GM19351 (cell line): ENCODE data around the gene NECAB3.
"Not testable (repeated sequence)": the region's sequence is repeated elsewhere in the genome, so short reads cannot be mapped to it uniquely, and the experiment has no call there.

Experiments used
- ATAC-seq: cut with Tn5 transposase; IDR thresholded peaks from one replicate; pipeline ENCODE4 v1.9.1; 2021; ENCODE audit warnings: mild to moderate bottlenecking, moderate library complexity; ENCODE audit not compliant: unreplicated experiment

NECAB3 gene, protein sequence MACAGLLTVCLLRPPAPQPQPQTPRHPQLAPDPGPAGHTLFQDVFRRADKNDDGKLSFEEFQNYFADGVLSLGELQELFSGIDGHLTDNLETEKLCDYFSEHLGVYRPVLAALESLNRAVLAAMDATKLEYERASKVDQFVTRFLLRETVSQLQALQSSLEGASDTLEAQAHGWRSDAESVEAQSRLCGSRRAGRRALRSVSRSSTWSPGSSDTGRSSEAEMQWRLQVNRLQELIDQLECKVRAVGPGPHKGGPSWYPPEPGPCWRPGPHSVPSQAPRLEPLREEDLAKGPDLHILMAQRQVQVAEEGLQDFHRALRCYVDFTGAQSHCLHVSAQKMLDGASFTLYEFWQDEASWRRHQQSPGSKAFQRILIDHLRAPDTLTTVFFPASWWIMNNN

GRCh38 chr20:33674294-33675135 is at the start of gene NECAB3:
Gene NECAB3 (minus strand): TSS chr20:33674428. CDS start chr20:33674352, 76 bp downstream.
- peak; percentile 69 for ATAC-seq

DNA sequence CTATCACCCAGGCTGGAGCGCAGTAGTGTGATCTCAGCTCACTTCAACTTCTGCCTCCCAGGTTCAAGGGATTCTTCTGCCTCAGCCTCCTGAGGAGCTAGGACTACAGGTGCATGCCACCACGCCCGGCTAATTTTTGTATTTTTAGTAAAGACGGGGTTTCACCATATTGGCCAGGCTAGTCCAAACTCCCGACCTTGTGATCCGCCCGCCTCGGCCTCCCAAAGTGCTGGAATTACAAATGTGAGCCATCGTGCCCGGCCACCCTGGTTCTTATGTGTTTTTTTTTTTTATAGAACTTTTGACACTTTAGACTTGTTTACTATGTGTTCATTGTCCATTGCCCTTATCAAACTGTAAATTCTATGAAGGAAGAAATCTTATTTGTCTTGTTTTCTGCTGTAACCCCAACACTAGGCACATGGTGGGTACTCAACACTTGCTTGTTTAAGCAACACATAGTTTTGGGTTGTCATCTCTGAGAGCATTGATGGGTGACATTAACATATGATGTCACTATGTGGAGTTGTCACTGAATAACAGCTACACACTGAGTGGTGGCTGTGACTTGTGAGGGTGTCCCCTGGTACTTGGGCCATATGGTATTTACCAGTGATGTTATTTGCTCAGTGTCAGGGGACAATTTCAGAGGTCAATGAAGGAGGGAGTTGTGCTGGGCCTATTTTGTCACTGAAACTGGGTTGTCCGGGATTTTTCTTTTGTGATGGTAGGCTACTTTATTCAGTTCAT is 47.3 kb upstream of the NECAB3 start:
- no peak for ATAC-seq

DNA sequence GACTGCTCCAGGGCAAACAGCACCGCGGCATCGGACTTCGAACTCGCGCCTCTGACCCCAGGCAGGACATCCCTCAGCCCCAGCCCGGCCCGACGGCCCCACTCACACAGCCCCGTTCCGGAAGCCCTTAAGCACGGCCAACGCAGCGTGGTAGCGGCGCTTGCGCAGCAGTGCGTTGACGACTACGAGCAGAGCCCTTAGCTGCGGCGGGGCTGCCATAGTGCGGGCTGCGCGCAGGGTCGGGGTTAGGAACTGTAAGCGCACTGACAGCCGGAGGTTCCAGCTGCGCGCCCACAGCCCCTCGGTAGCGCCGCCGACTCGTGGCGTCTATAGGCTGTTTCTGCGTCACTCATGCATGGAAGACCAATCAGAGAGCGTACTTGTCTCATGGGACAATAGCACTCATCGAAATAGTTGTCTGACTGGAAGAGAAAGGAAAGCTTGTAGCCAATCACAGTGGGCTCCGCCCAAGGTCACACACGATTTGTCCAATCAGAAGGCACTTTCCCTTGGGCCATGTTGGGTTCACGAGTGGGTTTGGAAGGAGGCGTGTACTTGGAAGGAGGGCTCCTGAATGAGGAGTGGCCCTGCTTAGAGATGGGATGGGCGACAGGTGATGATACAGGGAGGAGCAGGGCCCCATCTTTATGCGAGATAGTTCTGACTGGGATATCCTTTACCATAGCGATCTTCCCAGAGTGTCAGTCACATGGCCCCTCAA is 45.9 kb upstream of the NECAB3 start, which contains the start of gene PXMP4:
PXMP4 (minus strand) TSS at position 322 of the 721 bp plus-strand sequence; CDS start at position 219, 103 bp downstream.
- peak; percentile 98 for ATAC-seq

GRCh38 chr20:33719277-33719988 is 45.2 kb upstream of the NECAB3 start:
- ATAC-seq = no peak

DNA sequence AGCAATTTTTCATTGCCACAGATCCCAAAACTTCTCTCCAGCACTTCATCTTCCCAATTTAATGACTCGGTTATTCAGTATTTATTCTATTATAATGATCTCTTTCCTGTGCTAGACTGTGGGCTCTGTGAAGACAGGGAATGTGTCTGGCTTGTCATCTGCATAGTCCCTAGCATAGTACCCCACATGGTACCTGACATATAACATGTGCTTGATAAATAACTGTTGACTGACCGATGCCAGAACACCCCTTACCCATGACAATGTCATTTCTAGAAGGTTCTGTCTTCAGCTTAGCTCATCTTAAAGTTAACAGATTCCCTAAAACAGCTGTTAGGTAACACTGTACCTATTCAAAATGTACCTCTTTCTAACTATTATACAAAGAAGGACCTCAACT is 42.3 kb upstream of the NECAB3 start:
- ATAC-seq = no peak

GRCh38 chr20:33713865-33714367 is 39.7 kb upstream of the NECAB3 start:
- ATAC-seq = no peak

GRCh38 chr20:33711446-33711738 is 37.2 kb upstream of the NECAB3 start:
- ATAC-seq = no peak

DNA sequence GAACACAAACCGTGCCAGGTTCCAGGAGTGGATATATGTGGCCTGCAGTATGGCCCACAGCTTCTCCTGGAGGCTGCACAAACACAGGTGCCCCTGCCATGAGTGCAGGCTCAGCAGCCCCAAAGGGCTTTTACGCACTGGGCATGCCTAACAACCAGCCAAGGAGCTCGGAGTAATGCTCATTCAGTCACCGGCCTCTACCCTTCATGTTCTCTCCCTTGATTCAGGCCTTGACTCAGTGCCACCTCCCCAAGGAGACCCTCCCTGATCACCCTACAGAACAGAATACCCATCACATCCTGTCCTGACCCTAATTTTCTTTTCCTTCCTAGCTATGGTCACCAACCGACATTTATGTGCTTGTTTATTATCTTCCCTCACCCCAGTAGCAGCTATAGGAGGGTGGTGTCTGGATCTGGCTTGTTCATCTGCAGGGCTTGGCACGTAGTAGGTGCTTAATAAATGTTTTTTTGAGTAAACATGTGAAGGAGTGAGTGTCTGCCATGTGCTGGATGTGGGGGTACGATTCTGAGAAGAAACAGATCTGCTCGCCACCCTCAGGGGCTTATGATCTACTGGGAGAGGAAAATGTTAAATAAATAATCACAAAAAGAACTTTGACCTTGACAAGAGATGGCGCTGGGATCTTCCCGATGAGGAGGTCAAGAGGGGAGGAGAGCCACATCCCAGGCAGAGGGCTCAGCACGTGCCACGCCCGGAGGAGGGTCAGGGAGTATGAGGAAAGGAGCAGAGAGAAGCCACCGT is 36.6 kb upstream of the NECAB3 start:
- ATAC-seq = no peak

- ATAC-seq = no peak
These were observed 35.8 kb upstream of the NECAB3 start for GRCh38 chr20:33709905-33710541.

DNA sequence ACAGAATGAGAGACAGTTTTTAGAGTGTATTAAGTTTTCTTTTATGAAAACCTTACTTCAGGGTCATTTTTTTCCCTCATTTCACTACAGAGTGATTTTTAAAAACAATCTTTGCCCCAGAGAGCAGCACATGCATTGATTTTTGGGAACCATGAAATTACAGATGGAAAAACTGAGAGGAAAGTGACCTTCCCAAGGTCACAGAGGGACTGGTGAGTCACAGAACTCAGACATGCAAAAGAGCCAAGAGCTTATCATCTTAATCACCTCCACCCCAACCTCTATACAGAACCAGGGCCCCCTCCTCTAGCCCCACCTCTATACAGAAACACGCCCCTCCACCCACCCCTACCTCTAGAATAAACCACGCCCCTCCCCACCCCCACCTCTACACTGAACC is 35.2 kb upstream of the NECAB3 start:
- no peak for ATAC-seq

- no peak for ATAC-seq
These were observed 33.4 kb upstream of the NECAB3 start for GRCh38 chr20:33707668-33708067.

- no peak for ATAC-seq
These were observed 30.1 kb upstream of the NECAB3 start for GRCh38 chr20:33704197-33704924.

DNA sequence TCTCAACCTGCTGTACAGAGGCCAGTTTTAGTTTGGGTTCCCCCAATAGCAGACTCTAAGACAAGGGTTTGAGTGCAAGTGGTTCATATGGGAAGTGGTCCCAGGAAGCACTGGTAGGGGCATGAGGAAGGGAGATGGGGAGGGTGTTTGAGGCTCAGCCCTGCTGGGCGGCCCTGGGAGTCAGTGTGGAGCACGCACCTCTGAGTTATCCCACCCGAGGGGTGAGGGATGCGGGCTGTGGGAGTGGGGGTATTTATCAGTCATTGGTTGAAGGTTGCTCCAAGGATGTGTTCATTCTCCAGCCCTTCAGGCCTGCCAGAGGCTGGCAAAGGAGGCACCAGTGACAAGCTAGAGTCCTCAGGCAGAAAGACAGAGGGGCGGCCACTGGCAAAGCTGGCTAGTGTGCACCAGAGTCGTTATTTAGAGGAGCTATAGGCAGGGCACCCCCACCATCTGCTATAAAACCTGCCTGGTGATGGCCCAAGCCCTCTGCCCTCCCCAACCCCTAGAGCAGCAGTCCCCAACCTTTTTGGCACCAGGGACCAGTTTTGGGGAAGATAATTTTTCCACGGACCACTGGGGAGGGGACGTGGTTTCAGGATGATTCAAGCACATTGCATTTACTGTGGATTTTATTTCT is 29.4 kb upstream of the NECAB3 start:
- no peak for ATAC-seq

- no peak for ATAC-seq
These were observed 28.6 kb upstream of the NECAB3 start for GRCh38 chr20:33702861-33703260.

DNA sequence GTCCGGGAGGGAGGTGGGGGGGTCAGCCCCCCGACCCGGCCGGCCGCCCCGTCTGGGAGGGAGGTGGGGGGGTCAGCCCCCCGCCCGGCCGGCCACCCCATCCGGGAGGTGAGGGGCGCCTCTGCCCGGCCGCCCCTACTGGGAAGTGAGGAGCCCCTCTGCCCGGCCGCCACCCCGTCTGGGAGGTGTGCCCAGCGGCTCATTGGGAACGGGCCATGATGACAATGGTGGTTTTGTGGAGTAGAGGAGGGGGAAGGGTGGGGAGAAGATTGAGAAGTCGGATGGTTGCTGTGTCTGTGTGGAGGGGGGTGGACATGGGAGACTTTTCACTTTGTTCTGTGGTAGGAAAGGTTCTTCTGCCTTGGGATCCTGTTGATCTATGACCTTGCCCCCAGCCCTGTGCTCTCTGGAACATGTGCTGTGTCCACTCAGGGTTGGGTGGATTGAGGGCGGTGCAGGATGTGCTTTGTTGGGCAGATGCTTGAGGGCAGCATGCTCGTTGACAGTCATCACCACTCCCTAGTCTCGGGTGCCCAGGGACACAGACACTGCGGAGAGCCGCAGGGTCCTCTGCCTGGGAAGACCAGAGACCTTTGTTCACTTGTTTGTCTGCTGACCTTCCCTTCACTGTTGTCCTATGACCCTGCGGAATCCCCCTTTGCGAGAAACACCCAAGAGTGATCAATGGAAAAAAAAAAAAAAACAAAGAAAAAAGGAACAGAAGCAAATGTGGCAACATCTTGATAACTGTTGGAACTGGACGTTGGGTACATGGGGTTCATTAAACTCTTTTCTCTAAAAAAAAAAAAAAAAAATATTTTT is 27.6 kb upstream of the NECAB3 start:
- no peak for ATAC-seq

- not testable (repeated sequence) for ATAC-seq
These were observed 26.6 kb upstream of the NECAB3 start for GRCh38 chr20:33700696-33701441.
